Stimulated activated CD4-positive, alpha-beta T cell treated with anti-CD3 and anti-CD28 coated beads, Interleukin-15, amount 100 ng/mL, for 24 hours (primary cell): ENCODE data around the gene BEST1.
"Not testable (repeated sequence)": the region's sequence is repeated elsewhere in the genome, so short reads cannot be mapped to it uniquely, and the experiment has no call there.

Experiments
- DNase-seq: peaks from one replicate; pipeline ENCODE4 v3.0.0-alpha.2; 2020

The BEST1 gene

DNA sequence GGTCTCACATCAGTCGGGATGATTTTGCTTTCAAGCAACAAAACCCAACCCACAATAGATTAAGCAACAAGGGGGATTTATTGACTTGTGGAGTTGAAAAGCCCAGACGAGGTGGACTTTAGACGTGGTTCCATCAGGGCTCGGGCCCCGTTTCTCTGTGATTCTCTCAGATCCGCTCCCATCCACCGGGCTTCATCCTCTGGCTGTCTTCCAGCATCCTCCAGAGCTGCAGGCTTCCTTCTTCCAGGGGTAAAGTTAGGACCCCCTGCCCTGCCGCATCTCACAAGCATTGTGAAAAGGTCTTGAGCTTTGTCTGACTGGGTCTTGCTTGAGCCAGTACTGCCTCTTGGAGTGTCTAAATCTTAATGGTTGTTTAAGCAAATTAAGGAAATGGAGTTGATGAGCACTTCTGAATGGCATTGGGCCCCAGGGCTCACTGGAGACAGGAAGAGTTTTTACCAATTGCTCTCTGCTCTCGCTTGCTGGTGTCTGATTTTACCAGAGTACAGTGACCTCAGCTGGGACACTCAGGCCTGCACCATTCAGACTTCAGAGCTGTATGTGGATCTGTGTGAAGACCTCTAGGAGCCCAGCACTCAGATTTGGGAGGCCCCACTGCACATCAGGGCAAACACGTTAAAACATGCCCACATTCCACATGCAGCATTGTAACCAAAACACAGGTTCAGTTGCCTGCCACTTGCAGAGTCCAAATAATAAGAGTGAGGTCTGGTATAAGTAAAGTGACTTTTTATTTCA lies 30.8 kb downstream of the BEST1 start:
- DNase-seq: no peak

DNA sequence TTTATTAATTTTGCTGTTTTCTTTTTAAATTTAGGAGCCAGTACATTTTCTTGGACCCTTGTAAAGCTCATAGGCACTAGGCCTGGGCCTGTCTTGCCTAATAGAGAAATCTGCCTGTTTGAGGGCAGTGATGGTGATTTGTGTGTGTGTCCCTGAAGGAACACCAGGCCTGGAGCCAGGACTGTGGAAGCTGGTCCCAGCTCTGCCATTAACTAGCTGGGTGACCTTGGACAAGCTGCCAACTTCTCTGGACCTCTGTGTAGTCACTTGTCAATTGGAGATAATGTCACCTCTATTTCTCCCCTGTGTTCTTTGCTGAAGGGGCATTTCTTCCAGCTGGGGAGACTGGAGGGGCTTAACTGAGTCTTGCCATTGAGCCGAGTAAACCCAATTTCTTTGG lies 33.3 kb downstream of the BEST1 start:
- no peak for DNase-seq

DNA sequence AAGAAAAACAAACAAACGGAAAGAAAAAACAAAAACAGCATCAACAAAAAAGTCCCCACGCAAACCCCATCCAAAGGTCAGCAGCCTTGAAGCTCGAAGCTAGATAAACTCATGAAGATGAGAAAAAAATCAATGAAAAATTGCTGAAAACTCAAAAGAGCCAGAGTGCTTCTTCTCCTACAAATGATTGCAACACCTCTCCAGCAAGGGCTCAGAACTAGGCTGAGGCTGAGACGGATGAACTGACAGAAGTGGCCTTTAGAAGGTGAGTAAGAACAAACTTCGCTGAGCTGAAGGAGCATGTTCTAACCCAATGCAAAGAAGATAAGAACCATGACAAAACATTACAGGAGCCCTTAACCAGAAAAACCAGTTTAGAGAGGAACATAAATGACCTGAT lies 35.7 kb downstream of the BEST1 start:
- DNase-seq: no peak

- DNase-seq: no peak
These were observed 44.8 kb downstream of the BEST1 start for GRCh38 chr11:61994981-61995380.

DNA sequence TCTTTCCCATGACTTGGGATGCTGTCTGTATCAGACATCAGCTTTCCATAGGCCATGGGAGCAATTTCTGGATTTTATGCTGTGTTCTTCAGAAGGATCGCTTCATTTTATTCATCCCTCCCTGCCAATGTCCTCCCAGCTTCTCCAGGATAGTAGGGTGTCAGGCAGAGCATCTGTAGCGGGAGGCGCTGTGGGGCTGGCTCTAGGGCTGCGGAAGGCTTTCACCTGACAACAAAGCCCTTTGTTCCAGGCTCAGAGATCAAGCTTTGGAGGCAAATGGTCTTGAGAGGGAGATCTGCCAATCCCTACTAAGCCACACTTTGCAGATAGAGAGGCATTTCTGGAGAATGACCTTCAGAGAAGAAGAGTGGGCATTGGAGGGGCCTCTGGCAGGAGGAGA lies 46.8 kb downstream of the BEST1 start:
- no peak for DNase-seq

GRCh38 chr11:61999141-61999975 lies 49.2 kb downstream of the BEST1 start:
- no peak for DNase-seq

DNA sequence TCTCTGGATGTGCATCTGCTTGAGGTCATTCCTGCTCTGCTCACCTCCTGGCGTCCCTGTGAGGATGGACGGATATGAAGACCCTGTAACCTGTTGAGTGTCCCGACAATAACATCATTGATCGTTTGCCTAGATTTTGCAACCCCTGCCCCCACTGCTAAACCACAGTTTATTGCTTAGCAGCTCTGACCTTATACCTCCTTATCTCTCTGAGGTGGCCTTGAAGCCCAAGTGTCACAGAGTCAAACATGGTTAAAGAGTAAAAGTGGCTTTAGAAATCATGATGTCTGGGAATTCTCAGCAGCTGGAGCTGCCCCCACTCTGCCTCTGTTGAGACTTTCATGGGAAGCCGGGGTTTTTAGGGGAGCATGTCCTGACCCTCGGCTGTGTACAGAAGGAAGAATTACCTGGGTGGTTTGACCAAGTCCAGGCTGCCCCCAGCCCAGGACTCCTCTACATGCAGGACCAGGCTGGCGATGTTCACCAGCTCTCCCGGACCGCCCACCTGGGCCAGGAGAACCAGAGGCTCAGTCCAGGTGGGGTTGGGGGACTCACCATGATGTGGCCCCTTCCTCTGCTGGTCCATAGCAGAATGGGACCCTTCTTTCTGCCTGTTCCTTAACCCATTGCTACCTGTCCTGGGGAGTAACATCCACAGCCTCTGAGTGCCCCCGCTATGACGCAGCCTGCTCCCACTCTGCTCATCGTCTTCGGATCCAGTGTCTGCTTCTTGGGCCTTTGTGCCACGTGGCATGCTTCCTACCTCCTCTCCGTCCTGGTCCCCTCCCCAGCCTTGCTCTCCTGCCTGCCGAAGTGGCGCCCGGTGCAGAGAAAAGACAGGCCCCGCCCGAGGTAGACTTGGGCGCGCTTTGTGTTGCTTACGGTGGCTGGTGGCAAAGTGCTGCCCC lies 50.6 kb downstream of the BEST1 start:
- DNase-seq: no peak

- no peak for DNase-seq
These were observed 51.5 kb downstream of the BEST1 start for GRCh38 chr11:62001450-62002191.

DNA sequence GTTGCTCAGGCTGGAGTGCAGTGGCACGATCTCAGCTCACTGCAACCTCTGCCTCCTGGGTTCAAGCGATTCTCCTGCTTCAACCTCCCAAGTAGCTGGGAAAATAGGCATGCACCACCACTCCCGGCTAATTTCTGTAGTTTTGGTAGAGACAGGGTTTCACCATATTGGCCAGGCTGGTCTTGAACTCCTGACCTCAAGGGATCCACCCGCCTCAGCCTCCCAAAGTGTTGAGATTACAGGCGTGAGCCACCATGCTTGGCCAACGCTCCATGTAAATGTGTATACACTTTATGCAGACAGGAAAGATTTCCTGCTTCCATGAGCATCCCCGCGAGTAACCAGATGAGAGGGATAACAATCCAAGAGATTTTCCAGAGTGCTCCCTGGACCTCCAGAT lies 52.1 kb downstream of the BEST1 start:
- DNase-seq: not testable (repeated sequence)

- no peak for DNase-seq
These were observed 54.3 kb downstream of the BEST1 start for GRCh38 chr11:62004473-62004872.

- no peak for DNase-seq
These were observed 58.0 kb downstream of the BEST1 start for GRCh38 chr11:62008193-62008592.

GRCh38 chr11:62010935-62011528 lies 60.9 kb downstream of the BEST1 start:
- DNase-seq: no peak

GRCh38 chr11:62011881-62012280 lies 61.7 kb downstream of the BEST1 start:
- no peak for DNase-seq

DNA sequence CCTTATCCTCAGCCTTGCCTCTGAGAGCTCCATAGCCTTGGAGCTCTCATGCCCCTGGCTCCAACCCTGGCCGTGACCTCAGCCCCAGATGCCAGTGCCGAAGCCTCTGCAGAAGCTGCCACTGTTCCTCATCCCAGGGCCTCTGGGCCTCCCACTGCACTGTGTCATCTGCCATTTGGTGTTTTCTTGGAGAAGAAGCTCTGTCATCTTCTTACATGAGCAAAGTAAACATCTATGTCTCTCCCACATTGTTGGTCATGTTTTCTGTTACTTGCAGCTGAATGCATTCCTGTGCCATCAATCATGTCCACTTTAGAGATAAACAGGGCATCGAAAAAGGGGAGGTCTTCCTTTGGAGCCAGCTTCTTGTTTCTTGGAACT lies 62.3 kb downstream of the BEST1 start:
- no peak for DNase-seq

DNA sequence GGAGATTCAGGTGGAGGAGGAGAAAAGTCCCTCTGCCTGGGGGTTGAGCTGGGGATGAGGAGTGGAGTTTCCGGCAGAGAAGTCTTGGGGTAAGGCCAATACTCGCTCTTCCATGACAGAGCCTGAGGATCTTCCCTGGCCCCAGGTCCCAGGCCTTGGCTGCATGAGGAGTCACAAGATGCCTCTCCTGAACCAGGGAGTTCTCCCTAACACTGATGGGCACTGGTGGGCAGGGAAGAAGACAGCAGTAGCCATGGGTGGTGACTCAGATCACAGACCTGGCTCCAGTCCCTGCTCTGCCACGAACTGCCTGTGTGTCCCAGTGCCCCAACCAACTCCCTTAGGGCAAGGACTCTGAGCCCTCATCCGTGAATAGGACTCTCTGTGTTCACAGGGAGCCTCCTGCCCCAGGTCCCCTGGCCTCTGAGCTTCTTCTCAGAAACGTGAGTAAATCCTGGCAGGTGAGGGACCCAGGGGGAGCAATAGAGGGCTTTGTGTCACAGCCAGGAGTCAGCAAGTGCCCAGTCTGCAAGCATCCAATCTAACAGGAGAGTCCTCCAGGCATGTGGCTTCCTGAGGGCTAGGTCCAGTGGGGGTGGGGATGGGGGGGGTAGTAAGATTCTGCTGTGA lies 62.8 kb downstream of the BEST1 start:
- DNase-seq: no peak
